GM12874 (cell line): ENCODE measurements around the gene TMEM80.

Experiments used
- CTCF ChIP-seq: IDR thresholded peaks from 2 replicates; pipeline ENCODE4 v1.5.1; 2011; ENCODE audit warnings: low read depth, mild to moderate bottlenecking, control low read depth, low read length, moderate library complexity; ENCODE audit not compliant: insufficient read depth

The TMEM80 gene

GRCh38 chr11:673866-674265, 21.8 kb upstream of the TMEM80 start:
- no peak for TF ChIP-seq CTCF

- TF ChIP-seq CTCF: no peak
Observed at GRCh38 chr11:674406-674805, 21.2 kb upstream of the TMEM80 start.

GRCh38 chr11:678297-678696, 17.3 kb upstream of the TMEM80 start:
- no peak for TF ChIP-seq CTCF

- TF ChIP-seq CTCF: no peak
Observed at GRCh38 chr11:679271-680207, 16.1 kb upstream of the TMEM80 start.

GRCh38 chr11:680476-680875, 15.1 kb upstream of the TMEM80 start:
- no peak for TF ChIP-seq CTCF

GRCh38 chr11:680970-681369, 14.6 kb upstream of the TMEM80 start:
- no peak for TF ChIP-seq CTCF

GRCh38 chr11:686451-687243, 9.0 kb upstream of the TMEM80 start:
- TF ChIP-seq CTCF: no peak
